ENCODE results near the gene COL18A1. TPM values are rescaled to one million over a fixed set of nuclear protein-coding genes. Genes with fewer than 3 reads are reported as not detected.

COL18A1 gene
- total RNA-seq, 2 donors from 2014 or later, result 117 to 134 TPM

- no peak for TF ChIP-seq CTCF (IDR thresholded peaks at IDR 0.05)
- Histone ChIP-seq H3K36me3 (peaks cover 13% of the 10 kb centered on the region), H3K27ac (no peak overlapping the region), H3K9me3 (peaks cover 0 to 3% of the 10 kb centered on the region in 2 donors), H3K27me3 (no peaks in the 10 kb centered on the region), H3K4me3 (no peak overlapping the region), H3K4me1 (peaks cover 0 to 30% of the 10 kb centered on the region in 2 donors)
- no peak for DNase-seq (ENCODE audit: low spot score)
Observed at GRCh38 chr21:45467221-45467779, 62.3 kb downstream of the COL18A1 start.

GRCh38 chr21:45468051-45468970 is 63.3 kb downstream of the COL18A1 start:
- peak overlapping the region in 1 of 2 donors; percentile 76 for H3K27ac ChIP-seq

DNA sequence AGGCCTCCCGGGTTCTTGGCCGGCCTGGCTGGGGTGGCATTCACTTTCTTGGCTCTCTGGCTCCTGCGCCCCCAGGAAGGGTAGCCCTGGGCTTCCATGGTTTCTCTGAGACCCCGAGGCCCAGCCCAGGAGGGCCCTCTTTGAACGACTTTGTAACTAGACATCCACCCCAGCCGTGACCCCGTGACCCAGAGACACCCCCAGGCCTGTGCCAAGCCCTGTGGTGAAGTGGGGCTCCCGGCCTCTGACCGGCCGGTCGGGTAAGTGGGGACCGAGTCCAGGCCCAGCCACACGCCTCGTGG is 64.0 kb downstream of the COL18A1 start:
- Histone ChIP-seq H3K27ac (peak overlapping the region in 1 of 2 donors; percentile 76), H3K27me3 (no peaks in the 10 kb centered on the region), H3K9me3 (no peaks in the 10 kb centered on the region), H3K4me3 (no peak overlapping the region), H3K36me3 (peaks cover 13% of the 10 kb centered on the region), H3K4me1 (peaks cover 0 to 38% of the 10 kb centered on the region in 2 donors)
- no peak for TF ChIP-seq CTCF (IDR thresholded peaks at IDR 0.05)
- DNase-seq (ENCODE audit: low spot score), result no peak

More at GRCh38 chr21:45468051-45468970, 63.3 kb downstream of the COL18A1 start:
- no peaks in the 10 kb centered on the region for H3K27me3 ChIP-seq
- peaks cover 0 to 38% of the 10 kb centered on the region in 2 donors for H3K4me1 ChIP-seq
- no peaks in the 10 kb centered on the region for H3K9me3 ChIP-seq
- H3K4me3 ChIP-seq, result no peak overlapping the region
- no peak for DNase-seq (ENCODE audit: low spot score)
- H3K36me3 ChIP-seq, result peaks cover 13% of the 10 kb centered on the region
- no peak for TF ChIP-seq CTCF (IDR thresholded peaks at IDR 0.05)

- TF ChIP-seq CTCF (IDR thresholded peaks at IDR 0.05), result no peak
- Histone ChIP-seq H3K4me3 (no peak overlapping the region), H3K27ac (peak overlapping the region; percentile 76 to 78), H3K9me3 (no peaks in the 10 kb centered on the region), H3K27me3 (no peaks in the 10 kb centered on the region), H3K4me1 (peaks cover 0 to 38% of the 10 kb centered on the region in 2 donors), H3K36me3 (peaks cover 13% of the 10 kb centered on the region)
- no peak for DNase-seq (ENCODE audit: low spot score)
Observed at GRCh38 chr21:45469273-45470086, 64.5 kb downstream of the COL18A1 start.

GRCh38 chr21:45470087-45470515 is 65.1 kb downstream of the COL18A1 start:
- Histone ChIP-seq H3K4me3 (no peak overlapping the region), H3K9me3 (no peaks in the 10 kb centered on the region), H3K4me1 (peaks cover 0 to 38% of the 10 kb centered on the region in 2 donors), H3K27me3 (no peaks in the 10 kb centered on the region), H3K27ac (peak overlapping the region; percentile 76 to 78), H3K36me3 (peaks cover 17% of the 10 kb centered on the region)
- DNase-seq (ENCODE audit: low spot score), result no peak
- TF ChIP-seq CTCF (IDR thresholded peaks at IDR 0.05), result no peak

Data from right atrium auricular region (tissue), 2 donors.